NCI-H345 treated with DMSO at 0.1 percent for 48 hours (cell line): ENCODE data around the gene ERMARD.
A peak's percentile ranks its signal among the peaks of the same experiment; 100 is the strongest.

ENCODE experiments used
- DNase-seq: peaks from one replicate; lab custom pipeline; 2025; ENCODE audit not compliant: unreplicated experiment; lab: John Stamatoyannopoulos, UW

Gene ERMARD

GRCh38 chr6:169783401-169783800, 32.0 kb downstream of the ERMARD start:
- no peak for DNase-seq

- no peak for DNase-seq
Observed at GRCh38 chr6:169783971-169784820, 32.8 kb downstream of the ERMARD start.

- no peak for DNase-seq
Observed at GRCh38 chr6:169784821-169785340, 33.5 kb downstream of the ERMARD start.

GRCh38 chr6:169785566-169785965, 34.1 kb downstream of the ERMARD start:
- no peak for DNase-seq

GRCh38 chr6:169786349-169786748, 34.9 kb downstream of the ERMARD start:
- no peak for DNase-seq

- no peak for DNase-seq
Observed at GRCh38 chr6:169787797-169788196, 36.4 kb downstream of the ERMARD start.

GRCh38 chr6:169788809-169789145, 37.4 kb downstream of the ERMARD start:
- DNase-seq: no peak

- no peak for DNase-seq
Observed at GRCh38 chr6:169789146-169789943, 37.9 kb downstream of the ERMARD start.

GRCh38 chr6:169789944-169790927, 38.8 kb downstream of the ERMARD start:
- DNase-seq: peak; percentile 83

- DNase-seq: peak; percentile 33
Observed at GRCh38 chr6:169791721-169792131, 40.3 kb downstream of the ERMARD start.

- no peak for DNase-seq
Observed at GRCh38 chr6:169792306-169793015, 41.0 kb downstream of the ERMARD start.

- no peak for DNase-seq
Observed at GRCh38 chr6:169793408-169793807, 42.0 kb downstream of the ERMARD start.

- peak; percentile 68 for DNase-seq
Observed at GRCh38 chr6:169794317-169795055, 43.1 kb downstream of the ERMARD start.

GRCh38 chr6:169795196-169795595, 43.8 kb downstream of the ERMARD start:
- no peak for DNase-seq

- DNase-seq: no peak
Observed at GRCh38 chr6:169798764-169799473, 47.5 kb downstream of the ERMARD start.

GRCh38 chr6:169799474-169799926, 48.1 kb downstream of the ERMARD start:
- DNase-seq: peak; percentile 21

- no peak for DNase-seq
Observed at GRCh38 chr6:169800116-169800667, 48.8 kb downstream of the ERMARD start.

- peak; percentile 55 for DNase-seq
Observed at GRCh38 chr6:169800668-169801395, 49.4 kb downstream of the ERMARD start.
